ENCODE measurements around the gene XKR8.

XKR8 gene

DNA sequence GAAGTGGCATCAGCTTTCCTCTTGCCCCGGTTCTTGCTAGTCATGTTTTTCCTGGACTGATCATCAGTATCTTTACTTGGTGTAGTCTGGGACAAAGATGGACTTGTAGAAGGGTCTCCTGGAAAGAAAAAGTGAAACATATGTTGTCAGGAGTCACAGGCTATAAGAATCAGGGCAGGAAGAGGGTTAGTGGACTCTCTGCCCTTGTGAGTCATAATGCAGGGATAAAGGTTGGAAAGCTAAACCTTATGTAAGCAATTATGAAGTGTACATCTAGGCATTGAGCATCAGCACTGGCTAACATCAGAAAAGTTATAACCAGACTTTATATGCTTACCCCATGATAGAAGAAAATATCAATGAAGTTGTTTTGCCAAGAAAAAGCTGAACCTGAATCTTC lies 51.2 kb downstream of the XKR8 start:
- H3K36me3 ChIP-seq (ENCODE audit: control insufficient read depth, insufficient read depth, low read length), result peaks cover 8% of the 10 kb centered on the region
- 97 to 100% methylated on average over 1 of the region's 1 CpG for WGBS, 2 experiments
- no peak overlapping the region for H3K27ac ChIP-seq (ENCODE audit: insufficient read depth, low read depth, low read length, poor library complexity, severe bottlenecking)

More for the DNA sequence above, 51.2 kb downstream of the XKR8 start:
- Histone ChIP-seq H3K4me1 (ENCODE audit: control insufficient read depth, insufficient read depth, low read length) (no peaks in the 10 kb centered on the region), H3K9me3 (ENCODE audit: control insufficient read depth, low read length) (no peaks in the 10 kb centered on the region), H3K27me3 (ENCODE audit: control insufficient read depth, insufficient read depth, low read length, poor library complexity, severe bottlenecking) (no peaks in the 10 kb centered on the region), H3K4me3 (ENCODE audit: insufficient read depth, low read depth, low read length) (no peak overlapping the region)

Data from ectodermal cell (in vitro differentiated cells).